Panc1 (cell line): Measurements from ENCODE around the gene COL11A1. TPM values are rescaled to one million over a fixed set of nuclear protein-coding genes. Genes with fewer than 3 reads are reported as not detected.

Source experiments
- ATAC-seq: fragments of 200-7000 bp; cut with Tn5 transposase; 2 replicates; pipeline ENCODE4 v1.9.1; 2020; ENCODE audit warnings: mild to moderate bottlenecking, moderate library complexity
- BruUV-seq: library from RNA; stranded (reverse); fragments of 400-500 nt; replicated peaks from 2 replicates; lab custom pipeline; 2021; lab: Mats Ljungman, UMichigan
- CTCF ChIA-PET: fragments of 300-600 bp; sonication (Branson Sonifier 250); formaldehyde crosslinking; loops from one replicate; lab custom pipeline; 2022; ENCODE audit warnings: antibody characterized with exemption; lab: Charles Lee
- POLR2A ChIA-PET: fragments of 300-600 bp; sonication (Branson Sonifier 250); formaldehyde crosslinking; loops from one replicate; lab custom pipeline; 2022; ENCODE audit warnings: antibody characterized with exemption; lab: Charles Lee
- DNase-seq: peaks from one replicate; pipeline ENCODE4 v3.0.0-alpha.2; 2010; ENCODE audit warnings: low read depth, low spot score
- H3K27ac ChIP-seq: 2 replicates; pipeline ENCODE4 v1.5.1; 2011; ENCODE audit warnings: mild to moderate bottlenecking, low read length, inconsistent platforms
- H3K27me3 ChIP-seq: fragments of 200-500 bp; sonication (Bioruptor generic); 2 replicates; pipeline ENCODE4 v1.6.0; 2014; ENCODE audit warnings: low read length, inconsistent platforms; ENCODE audit not compliant: control insufficient read depth, insufficient read depth
- H3K36me3 ChIP-seq: fragments of 200-500 bp; sonication (Bioruptor generic); 2 replicates; pipeline ENCODE4 v1.5.1; 2014; ENCODE audit warnings: inconsistent platforms, mild to moderate bottlenecking, low read length, moderate library complexity; ENCODE audit not compliant: control insufficient read depth, insufficient read depth
- H3K4me1 ChIP-seq: 2 replicates; pipeline ENCODE4 v1.5.1; 2011; ENCODE audit warnings: inconsistent platforms, mild to moderate bottlenecking, low read length, moderate library complexity; ENCODE audit not compliant: control insufficient read depth, insufficient read depth
- H3K4me3 ChIP-seq, 2 experiments: 2 replicates each; pipeline ENCODE4 v1.5.1; 2011 to 2012; ENCODE audit warnings: low read depth in 2 of 2, low read length in 2 of 2, mild to moderate bottlenecking in 2 of 2, inconsistent platforms in 1 of 2, moderate library complexity in 1 of 2
- H3K9me3 ChIP-seq: fragments of 200-500 bp; sonication (Bioruptor generic); 2 replicates; pipeline ENCODE4 v1.5.1; 2014; ENCODE audit warnings: low read depth, mild to moderate bottlenecking, inconsistent platforms, low read length, moderate library complexity; ENCODE audit not compliant: control insufficient read depth, insufficient read depth
- POLR2AphosphoS5 ChIP-seq: IDR thresholded peaks from 2 replicates; pipeline ENCODE4 v1.6.1; 2012; ENCODE audit warnings: mild to moderate bottlenecking, low read depth, low read length, moderate library complexity
- SIN3A ChIP-seq: IDR thresholded peaks from 2 replicates; pipeline ENCODE4 v1.6.1; 2012; ENCODE audit warnings: low read depth, mild to moderate bottlenecking, low read length, moderate library complexity, borderline replicate concordance; ENCODE audit not compliant: insufficient read depth
- TCF7L2 ChIP-seq: IDR thresholded peaks from 2 replicates; pipeline ENCODE4 v1.6.1; 2011; ENCODE audit warnings: mild to moderate bottlenecking, low read depth, low read length, inconsistent platforms
- in situ Hi-C: cut with HindIII; loops from 2 replicates; pipeline ENCODE4 v1.10.0; 2016; ENCODE audit warnings: low sequenced_read_pairs, low pct_unique_long_range_greater_than_20kb
- intact Hi-C: fragments of 100-400 bp; cut with micrococcal nuclease; formaldehyde crosslinking; loops from one replicate; pipeline ENCODE4 v1.10.0; 2022; ENCODE audit not compliant: unreplicated experiment
- total RNA-seq: library from RNA; stranded (reverse); gene quantifications from one replicate; pipeline ENCODE4 v1.2.1, GENCODE V29; 2021; ENCODE audit not compliant: unreplicated experiment
- TF ChIP-seq, protein P1 (sequence below), 2 experiments: IDR thresholded peaks; 2 replicates each; pipeline ENCODE4 v1.6.1; 2011 to 2012; ENCODE audit warnings: low read depth in 2 of 2, control low read depth in 1 of 2, low read length in 1 of 2, mild to moderate bottlenecking in 1 of 2, moderate library complexity in 1 of 2; ENCODE audit not compliant: insufficient read depth in 1 of 2
- TF ChIP-seq, protein P2 (sequence below): fragments of 450-650 bp; IDR thresholded peaks from 2 replicates; pipeline ENCODE4 v1.5.1; 2017; ENCODE audit warnings: mild to moderate bottlenecking

COL11A1 gene
- total RNA-seq, 1 experiment from 2014 or later, result 106 TPM

DNA sequence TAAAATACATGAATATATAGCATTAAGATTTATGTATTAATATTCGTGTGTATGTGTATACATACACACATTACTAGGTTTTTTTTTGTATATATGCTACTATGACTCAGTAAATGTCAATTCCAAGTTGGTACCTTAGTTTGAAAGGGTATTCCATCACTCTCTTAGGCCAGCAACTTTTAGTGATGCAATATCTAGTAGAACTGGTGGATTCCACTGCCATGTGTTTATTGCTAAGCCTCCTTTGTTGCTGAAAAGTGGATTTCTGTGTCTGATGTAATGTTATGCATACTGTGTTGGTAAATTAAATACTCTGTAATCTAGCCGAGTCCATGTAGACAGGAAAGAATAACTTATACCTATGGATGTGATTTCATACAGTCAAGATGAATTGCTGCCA lies 16.9 kb upstream of the COL11A1 start:
- CTCF ChIA-PET, result no interaction called here
- no peaks in the 10 kb centered on the region for H3K36me3 ChIP-seq

DNA sequence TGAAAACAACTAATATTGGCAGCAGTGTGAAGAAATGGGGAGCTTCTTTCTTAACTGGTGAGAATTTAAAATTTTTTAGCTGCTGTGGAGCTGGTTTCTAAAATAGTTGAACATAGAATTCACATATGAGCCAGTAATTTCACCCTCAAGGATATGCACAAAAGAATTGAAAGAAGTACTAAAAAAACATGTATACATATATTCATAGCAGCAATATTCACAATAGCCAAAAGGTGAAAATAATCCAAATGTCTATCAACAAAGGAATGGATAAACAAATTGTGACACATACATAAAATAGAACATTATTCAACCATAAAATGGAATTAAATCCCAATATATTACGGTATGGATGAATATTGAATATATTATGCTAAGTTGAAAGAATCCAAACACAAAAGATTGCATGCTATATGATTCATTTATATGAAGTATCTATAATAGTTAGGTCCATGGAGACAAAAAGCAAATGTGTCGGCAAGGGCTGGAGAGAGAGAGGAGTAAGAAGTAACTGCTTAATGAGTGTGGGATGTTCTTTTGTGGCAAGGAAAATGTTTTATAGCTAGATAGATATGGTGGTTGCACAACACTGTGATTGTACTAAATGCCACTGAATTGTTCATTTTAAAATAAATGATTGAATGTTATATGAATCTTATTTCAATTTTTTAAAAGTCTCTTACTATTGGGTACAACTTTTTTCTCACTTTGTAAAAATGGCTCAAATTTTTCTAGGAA lies 14.8 kb upstream of the COL11A1 start:
- in situ Hi-C loops (no loop called here), intact Hi-C loops (no loop called here)
- ATAC-seq (no peak), DNase-seq (no peak)
- ChIA-PET POLR2A (no interaction called here), CTCF (no interaction called here)
- TF ChIP-seq, protein P1, sequence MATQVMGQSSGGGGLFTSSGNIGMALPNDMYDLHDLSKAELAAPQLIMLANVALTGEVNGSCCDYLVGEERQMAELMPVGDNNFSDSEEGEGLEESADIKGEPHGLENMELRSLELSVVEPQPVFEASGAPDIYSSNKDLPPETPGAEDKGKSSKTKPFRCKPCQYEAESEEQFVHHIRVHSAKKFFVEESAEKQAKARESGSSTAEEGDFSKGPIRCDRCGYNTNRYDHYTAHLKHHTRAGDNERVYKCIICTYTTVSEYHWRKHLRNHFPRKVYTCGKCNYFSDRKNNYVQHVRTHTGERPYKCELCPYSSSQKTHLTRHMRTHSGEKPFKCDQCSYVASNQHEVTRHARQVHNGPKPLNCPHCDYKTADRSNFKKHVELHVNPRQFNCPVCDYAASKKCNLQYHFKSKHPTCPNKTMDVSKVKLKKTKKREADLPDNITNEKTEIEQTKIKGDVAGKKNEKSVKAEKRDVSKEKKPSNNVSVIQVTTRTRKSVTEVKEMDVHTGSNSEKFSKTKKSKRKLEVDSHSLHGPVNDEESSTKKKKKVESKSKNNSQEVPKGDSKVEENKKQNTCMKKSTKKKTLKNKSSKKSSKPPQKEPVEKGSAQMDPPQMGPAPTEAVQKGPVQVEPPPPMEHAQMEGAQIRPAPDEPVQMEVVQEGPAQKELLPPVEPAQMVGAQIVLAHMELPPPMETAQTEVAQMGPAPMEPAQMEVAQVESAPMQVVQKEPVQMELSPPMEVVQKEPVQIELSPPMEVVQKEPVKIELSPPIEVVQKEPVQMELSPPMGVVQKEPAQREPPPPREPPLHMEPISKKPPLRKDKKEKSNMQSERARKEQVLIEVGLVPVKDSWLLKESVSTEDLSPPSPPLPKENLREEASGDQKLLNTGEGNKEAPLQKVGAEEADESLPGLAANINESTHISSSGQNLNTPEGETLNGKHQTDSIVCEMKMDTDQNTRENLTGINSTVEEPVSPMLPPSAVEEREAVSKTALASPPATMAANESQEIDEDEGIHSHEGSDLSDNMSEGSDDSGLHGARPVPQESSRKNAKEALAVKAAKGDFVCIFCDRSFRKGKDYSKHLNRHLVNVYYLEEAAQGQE (IDR thresholded peaks at IDR 0.05; ENCODE audit: insufficient read depth in 1 of 2, low read depth in 2 of 2, low read length in 1 of 2), result no peak
- TF ChIP-seq POLR2AphosphoS5 (no peak), SIN3A (no peak), TCF7L2 (no peak)
- TF ChIP-seq, protein P2, sequence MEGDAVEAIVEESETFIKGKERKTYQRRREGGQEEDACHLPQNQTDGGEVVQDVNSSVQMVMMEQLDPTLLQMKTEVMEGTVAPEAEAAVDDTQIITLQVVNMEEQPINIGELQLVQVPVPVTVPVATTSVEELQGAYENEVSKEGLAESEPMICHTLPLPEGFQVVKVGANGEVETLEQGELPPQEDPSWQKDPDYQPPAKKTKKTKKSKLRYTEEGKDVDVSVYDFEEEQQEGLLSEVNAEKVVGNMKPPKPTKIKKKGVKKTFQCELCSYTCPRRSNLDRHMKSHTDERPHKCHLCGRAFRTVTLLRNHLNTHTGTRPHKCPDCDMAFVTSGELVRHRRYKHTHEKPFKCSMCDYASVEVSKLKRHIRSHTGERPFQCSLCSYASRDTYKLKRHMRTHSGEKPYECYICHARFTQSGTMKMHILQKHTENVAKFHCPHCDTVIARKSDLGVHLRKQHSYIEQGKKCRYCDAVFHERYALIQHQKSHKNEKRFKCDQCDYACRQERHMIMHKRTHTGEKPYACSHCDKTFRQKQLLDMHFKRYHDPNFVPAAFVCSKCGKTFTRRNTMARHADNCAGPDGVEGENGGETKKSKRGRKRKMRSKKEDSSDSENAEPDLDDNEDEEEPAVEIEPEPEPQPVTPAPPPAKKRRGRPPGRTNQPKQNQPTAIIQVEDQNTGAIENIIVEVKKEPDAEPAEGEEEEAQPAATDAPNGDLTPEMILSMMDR, result no peak
- H3K27me3 ChIP-seq, result no peaks in the 10 kb centered on the region
- H3K4me3 ChIP-seq, result no peak overlapping the region
- H3K36me3 ChIP-seq, result no peaks in the 10 kb centered on the region
- no TSS peak for BruUV-seq
- H3K9me3 ChIP-seq, result no peaks in the 10 kb centered on the region
- H3K4me1 ChIP-seq, result peaks cover 3% of the 10 kb centered on the region; the same call in 1 of the 2 replicates
- H3K27ac ChIP-seq, result no peak overlapping the region

More for the DNA sequence above, 16.9 kb upstream of the COL11A1 start:
- no peaks in the 10 kb centered on the region for H3K9me3 ChIP-seq
- POLR2A ChIA-PET, result no interaction called here
- H3K27me3 ChIP-seq, result no peaks in the 10 kb centered on the region
- ATAC-seq (no peak), DNase-seq (no peak)
- in situ Hi-C loops, result no loop called here
- intact Hi-C loops, result no loop called here
- H3K27ac ChIP-seq, result no peak overlapping the region
- H3K4me3 ChIP-seq, result no peak overlapping the region
- no peak for TF ChIP-seq TCF7L2
- TF ChIP-seq, protein P1 (IDR thresholded peaks at IDR 0.05; ENCODE audit: insufficient read depth in 1 of 2, low read depth in 2 of 2, low read length in 1 of 2), result no peak
- TF ChIP-seq POLR2AphosphoS5, result no peak
- TF ChIP-seq, protein P2, result no peak
- no peak for TF ChIP-seq SIN3A
- no TSS peak for BruUV-seq
- H3K4me1 ChIP-seq, result peaks cover 3% of the 10 kb centered on the region; the same call in 1 of the 2 replicates
